BJ (cell line): ENCODE results near the gene SOBP. TPM values are rescaled to one million over a fixed set of nuclear protein-coding genes. Genes with fewer than 3 reads are reported as not detected.

Source experiments
- CTCF ChIA-PET: fragments of 350-600 bp; formaldehyde crosslinking; extraction: SDS; loops from one replicate; lab custom pipeline; 2021; ENCODE audit warnings: antibody characterized with exemption, inconsistent platforms; lab: Yijun Ruan, JAX
- POLR2A ChIA-PET: fragments of 300-600 bp; sonication (Branson Sonifier 250); formaldehyde crosslinking; extraction: SDS; loops from one replicate; lab custom pipeline; 2021; ENCODE audit warnings: antibody characterized with exemption; lab: Charles Lee
- DNase-seq: peaks from one replicate; pipeline ENCODE4 v3.0.0-alpha.2; 2011; ENCODE audit warnings: low read depth
- H3K27me3 ChIP-seq: 2 replicates; pipeline ENCODE4 v1.6.0; 2011; ENCODE audit warnings: low read length; ENCODE audit not compliant: control insufficient read depth, insufficient read depth
- H3K36me3 ChIP-seq: 2 replicates; pipeline ENCODE4 v1.5.1; 2011; ENCODE audit warnings: low read length; ENCODE audit not compliant: control insufficient read depth, insufficient read depth
- H3K4me3 ChIP-seq: 2 replicates; pipeline ENCODE4 v1.5.1; 2011; ENCODE audit warnings: low read depth, mild to moderate bottlenecking, control low read depth, low read length
- CTCF ChIP-seq: IDR thresholded peaks from 2 replicates; pipeline ENCODE4 v1.5.1; 2011; ENCODE audit warnings: low read depth, mild to moderate bottlenecking, control low read depth, inconsistent platforms, low read length, moderate library complexity; ENCODE audit not compliant: insufficient read depth
- polyA plus RNA-seq: library from polyadenylated mRNA; depleted of rRNA; stranded (reverse); fragments of >200 nt; gene quantifications from 2 replicates; pipeline ENCODE4 v1.2.3, GENCODE V29; 2011

Gene SOBP
- polyA plus RNA-seq, 1 experiment: not detected

GRCh38 chr6:107655864-107656263, 165.9 kb downstream of the SOBP start:
- Histone ChIP-seq H3K36me3 (no peaks in the 10 kb centered on the region), H3K27me3 (no peaks in the 10 kb centered on the region), H3K4me3 (no peak overlapping the region)
- TF ChIP-seq CTCF: no peak
- ChIA-PET POLR2A (no interaction called here), CTCF (interaction anchor here (0.9 to 1.5 kb wide), 2 partner anchors 19 to 193 kb away, joined by 3 to 4 read pairs; no protein-coding TSS in a partner anchor)
- no peak for DNase-seq

- Histone ChIP-seq H3K36me3 (no peaks in the 10 kb centered on the region), H3K27me3 (no peaks in the 10 kb centered on the region), H3K4me3 (no peak overlapping the region)
- POLR2A ChIA-PET: no interaction called here
- CTCF ChIA-PET: interaction anchor here (0.9 to 1.5 kb wide), 2 partner anchors 18 to 192 kb away, joined by 3 to 4 read pairs; no protein-coding TSS in a partner anchor
- no peak for TF ChIP-seq CTCF
- DNase-seq: no peak
Observed at GRCh38 chr6:107656401-107656800, 166.5 kb downstream of the SOBP start.

- Histone ChIP-seq H3K27me3 (no peaks in the 10 kb centered on the region), H3K36me3 (no peaks in the 10 kb centered on the region), H3K4me3 (no peak overlapping the region)
- DNase-seq: no peak
- TF ChIP-seq CTCF: no peak
- ChIA-PET POLR2A (no interaction called here), CTCF (no interaction called here)
Observed at GRCh38 chr6:107656883-107657282, 167.0 kb downstream of the SOBP start.

- CTCF ChIA-PET: interaction anchor here (0.8 kb wide), 1 partner anchor 19 kb away, joined by 3 read pairs; no protein-coding TSS in a partner anchor
- no peak for TF ChIP-seq CTCF
- H3K27me3 ChIP-seq: no peaks in the 10 kb centered on the region
- no peaks in the 10 kb centered on the region for H3K36me3 ChIP-seq
- no peak overlapping the region for H3K4me3 ChIP-seq
- DNase-seq: no peak
- POLR2A ChIA-PET: no interaction called here
Observed at GRCh38 chr6:107657373-107657754, 167.4 kb downstream of the SOBP start.

GRCh38 chr6:107657755-107658461, 168.0 kb downstream of the SOBP start:
- CTCF ChIA-PET: interaction anchor here (0.6 to 0.8 kb wide), 2 partner anchors 10 to 18 kb away, joined by 3 read pairs; no protein-coding TSS in a partner anchor
- no peaks in the 10 kb centered on the region for H3K36me3 ChIP-seq
- no peak for DNase-seq
- no peaks in the 10 kb centered on the region for H3K27me3 ChIP-seq
- H3K4me3 ChIP-seq: peak overlapping the region; percentile 13; the same call in 1 of the 2 replicates
- peak; percentile 29 for TF ChIP-seq CTCF
- POLR2A ChIA-PET: no interaction called here
